HepG2 (cell line): Measurements from ENCODE around the gene TUBA4A. TPM values are rescaled to one million over a fixed set of nuclear protein-coding genes. Genes with fewer than 3 reads are reported as not detected.

Experiments used
- HOXA3 ChIP-seq: sonication (generic); formaldehyde crosslinking; IDR thresholded peaks from 2 replicates; pipeline ENCODE4 v1.5.0; 2020; ENCODE audit warnings: missing genetic modification reagents
- MXD4 ChIP-seq: IDR thresholded peaks from 2 replicates; pipeline ENCODE4 v1.6.1; 2016; ENCODE audit warnings: mild to moderate bottlenecking, missing biosample characterization, missing genetic modification reagents
- REPIN1 ChIP-seq: sonication (generic); formaldehyde crosslinking; IDR thresholded peaks from 2 replicates; pipeline ENCODE4 v1.8.0; 2022; ENCODE audit warnings: missing genetic modification reagents, low read depth, mild to moderate bottlenecking, borderline replicate concordance
- ZNF232 ChIP-seq: sonication (generic); formaldehyde crosslinking; IDR thresholded peaks from 2 replicates; pipeline ENCODE4 v1.4.0; 2020; ENCODE audit warnings: missing genetic modification reagents, borderline replicate concordance
- ZNF282 ChIP-seq: fragments of 450-650 bp; IDR thresholded peaks from 2 replicates; pipeline ENCODE4 v1.6.1; 2018; ENCODE audit not compliant: partially characterized antibody
- ZNF350 ChIP-seq: sonication (generic); formaldehyde crosslinking; IDR thresholded peaks from 2 replicates; pipeline ENCODE4 v1.4.0; 2020; ENCODE audit warnings: mild to moderate bottlenecking, low read depth, missing genetic modification reagents, borderline replicate concordance
- ZNF430 ChIP-seq: sonication (generic); formaldehyde crosslinking; IDR thresholded peaks from 2 replicates; pipeline ENCODE4 v1.9.0; 2021; ENCODE audit warnings: mild to moderate bottlenecking, missing genetic modification reagents
- ZNF496 ChIP-seq: sonication (generic); formaldehyde crosslinking; IDR thresholded peaks from 2 replicates; pipeline ENCODE4 v1.8.1; 2023; ENCODE audit warnings: mild to moderate bottlenecking, moderate library complexity, missing genetic modification reagents; ENCODE audit not compliant: insufficient replicate concordance
- ZNF546 ChIP-seq: sonication (generic); formaldehyde crosslinking; conservative IDR thresholded peaks from 2 replicates; pipeline ENCODE4 v1.8.1; 2023; ENCODE audit warnings: mild to moderate bottlenecking, missing genetic modification reagents
- ZNF563 ChIP-seq: sonication (generic); formaldehyde crosslinking; IDR thresholded peaks from 2 replicates; pipeline ENCODE4 v1.8.0; 2022; ENCODE audit warnings: mild to moderate bottlenecking, moderate library complexity, missing genetic modification reagents
- ZSCAN29 ChIP-seq: sonication (generic); formaldehyde crosslinking; conservative IDR thresholded peaks from 2 replicates; pipeline ENCODE4 v1.4.0; 2020; ENCODE audit warnings: mild to moderate bottlenecking, missing genetic modification reagents
- polyA plus RNA-seq, 8 experiments: library from polyadenylated mRNA; depleted of rRNA in 3 of 8; stranded (reverse) in 7 of 8; unstranded in 1 of 8; fragments of >200 nt; fragmentation: Illumina TruSeq in 4 of 8; extraction: Trizol in 4 of 8; gene quantifications; 2 replicates each; pipeline versions ENCODE4 v1.2.1 to v1.2.3, GENCODE V29; 2011 to 2016; ENCODE audit warnings: low read depth in 4 of 8, missing spikeins in 1 of 8, mixed read lengths in 1 of 8; ENCODE audit not compliant: insufficient read depth in 1 of 8
- total RNA-seq, 5 experiments: library from RNA; depleted of rRNA; stranded (reverse); fragments of >200 nt; fragmentation: Illumina TruSeq; extraction: Trizol; gene quantifications; 2 replicates each; pipeline ENCODE4 v1.2.3, GENCODE V29; 2016; ENCODE audit warnings: low read depth in 1 of 5
- TF ChIP-seq, protein P1 (sequence below): sonication (generic); formaldehyde crosslinking; IDR thresholded peaks from 2 replicates; pipeline ENCODE4 v1.8.1; 2022; ENCODE audit warnings: low read depth, mild to moderate bottlenecking, missing genetic modification reagents
- TF ChIP-seq, protein P2 (sequence below): sonication (generic); formaldehyde crosslinking; IDR thresholded peaks from 2 replicates; pipeline ENCODE4 v1.8.0; 2023; ENCODE audit warnings: mild to moderate bottlenecking, missing genetic modification reagents
- TF ChIP-seq, protein P3 (sequence below): sonication (generic); formaldehyde crosslinking; IDR thresholded peaks from 2 replicates; pipeline ENCODE4 v1.4.0; 2020; ENCODE audit warnings: mild to moderate bottlenecking, low read depth, missing genetic modification reagents
- TF ChIP-seq, protein P4 (sequence below): sonication (generic); formaldehyde crosslinking; IDR thresholded peaks from 2 replicates; pipeline ENCODE4 v1.4.0; 2020; ENCODE audit warnings: missing genetic modification reagents
- TF ChIP-seq, protein P5 (sequence below): IDR thresholded peaks from 2 replicates; pipeline ENCODE4 v1.6.1; 2016; ENCODE audit warnings: low read depth

TUBA4A gene
- total and polyA plus RNA-seq, 2 of the 13 experiments (the other 11 are each of a cell fraction or from before 2014, with no cell fraction given): 1.3 to 12.7 TPM

DNA sequence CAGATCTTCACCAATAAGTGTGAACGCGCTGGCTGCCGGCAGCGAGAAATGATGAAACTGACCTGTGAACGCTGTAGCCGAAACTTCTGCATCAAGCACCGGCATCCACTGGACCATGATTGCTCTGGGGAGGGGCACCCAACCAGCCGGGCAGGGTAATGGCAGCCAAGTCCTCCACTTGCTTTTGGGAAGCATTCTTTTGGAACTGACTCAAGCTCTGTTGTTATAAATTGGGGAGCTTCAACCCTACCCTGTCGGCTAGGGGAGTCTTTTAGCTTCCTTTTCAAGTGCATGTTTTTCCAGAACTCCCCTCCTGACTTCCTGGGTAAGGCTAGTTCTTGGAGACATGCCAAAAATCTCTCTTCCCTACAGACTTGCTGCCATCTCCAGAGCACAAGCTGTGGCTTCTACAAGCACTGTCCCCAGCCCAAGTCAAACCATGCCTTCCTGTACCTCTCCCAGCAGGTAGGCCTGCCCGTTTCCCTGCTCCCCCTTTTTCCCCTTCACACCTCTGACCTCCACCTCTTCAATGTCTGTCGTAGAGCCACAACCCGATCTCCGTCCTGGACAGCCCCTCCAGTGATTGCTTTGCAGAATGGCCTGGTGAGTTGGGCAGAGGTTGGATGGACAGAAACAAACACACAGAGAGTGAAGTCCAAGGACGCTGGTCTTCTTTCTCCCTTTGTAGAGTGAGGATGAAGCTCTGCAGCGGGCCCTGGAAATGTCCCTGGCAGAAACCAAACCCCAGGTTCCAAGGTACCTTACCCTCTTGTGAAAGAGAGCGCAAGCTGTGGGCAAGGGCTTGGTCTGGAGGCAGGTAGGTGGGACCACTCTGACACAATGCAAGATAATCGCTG lies 45.6 kb downstream of the TUBA4A start (continued):
- TF ChIP-seq, protein P1, sequence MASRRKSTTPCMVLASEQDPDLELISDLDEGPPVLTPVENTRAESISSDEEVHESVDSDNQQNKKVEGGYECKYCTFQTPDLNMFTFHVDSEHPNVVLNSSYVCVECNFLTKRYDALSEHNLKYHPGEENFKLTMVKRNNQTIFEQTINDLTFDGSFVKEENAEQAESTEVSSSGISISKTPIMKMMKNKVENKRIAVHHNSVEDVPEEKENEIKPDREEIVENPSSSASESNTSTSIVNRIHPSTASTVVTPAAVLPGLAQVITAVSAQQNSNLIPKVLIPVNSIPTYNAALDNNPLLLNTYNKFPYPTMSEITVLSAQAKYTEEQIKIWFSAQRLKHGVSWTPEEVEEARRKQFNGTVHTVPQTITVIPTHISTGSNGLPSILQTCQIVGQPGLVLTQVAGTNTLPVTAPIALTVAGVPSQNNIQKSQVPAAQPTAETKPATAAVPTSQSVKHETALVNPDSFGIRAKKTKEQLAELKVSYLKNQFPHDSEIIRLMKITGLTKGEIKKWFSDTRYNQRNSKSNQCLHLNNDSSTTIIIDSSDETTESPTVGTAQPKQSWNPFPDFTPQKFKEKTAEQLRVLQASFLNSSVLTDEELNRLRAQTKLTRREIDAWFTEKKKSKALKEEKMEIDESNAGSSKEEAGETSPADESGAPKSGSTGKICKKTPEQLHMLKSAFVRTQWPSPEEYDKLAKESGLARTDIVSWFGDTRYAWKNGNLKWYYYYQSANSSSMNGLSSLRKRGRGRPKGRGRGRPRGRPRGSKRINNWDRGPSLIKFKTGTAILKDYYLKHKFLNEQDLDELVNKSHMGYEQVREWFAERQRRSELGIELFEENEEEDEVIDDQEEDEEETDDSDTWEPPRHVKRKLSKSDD: no peak; the same call in 1 of the 2 replicates
- TF ChIP-seq ZNF546 (CRISPR knock-in tag): 0 out of 2 replicates have a peak, but pooled peaks have one; percentile 6
- peak; percentile 60; the same call in 1 of the 2 replicates for TF ChIP-seq ZSCAN29
- TF ChIP-seq, protein P2, sequence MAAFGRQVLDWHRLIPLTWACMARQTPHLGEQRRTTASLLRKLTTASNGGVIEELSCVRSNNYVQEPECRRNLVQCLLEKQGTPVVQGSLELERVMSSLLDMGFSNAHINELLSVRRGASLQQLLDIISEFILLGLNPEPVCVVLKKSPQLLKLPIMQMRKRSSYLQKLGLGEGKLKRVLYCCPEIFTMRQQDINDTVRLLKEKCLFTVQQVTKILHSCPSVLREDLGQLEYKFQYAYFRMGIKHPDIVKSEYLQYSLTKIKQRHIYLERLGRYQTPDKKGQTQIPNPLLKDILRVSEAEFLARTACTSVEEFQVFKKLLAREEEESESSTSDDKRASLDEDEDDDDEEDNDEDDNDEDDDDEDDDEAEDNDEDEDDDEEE (CRISPR knock-in tag): peak; percentile 42; the same call in 1 of the 2 replicates
- TF ChIP-seq ZNF282: no peak
- peak; percentile 89 for TF ChIP-seq ZNF350 (CRISPR knock-in tag)
- TF ChIP-seq, protein P3, sequence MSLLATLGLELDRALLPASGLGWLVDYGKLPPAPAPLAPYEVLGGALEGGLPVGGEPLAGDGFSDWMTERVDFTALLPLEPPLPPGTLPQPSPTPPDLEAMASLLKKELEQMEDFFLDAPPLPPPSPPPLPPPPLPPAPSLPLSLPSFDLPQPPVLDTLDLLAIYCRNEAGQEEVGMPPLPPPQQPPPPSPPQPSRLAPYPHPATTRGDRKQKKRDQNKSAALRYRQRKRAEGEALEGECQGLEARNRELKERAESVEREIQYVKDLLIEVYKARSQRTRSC (CRISPR knock-in tag): no peak
- TF ChIP-seq ZNF232 (CRISPR knock-in tag): no peak; the same call in 1 of the 2 replicates
- TF ChIP-seq MXD4 (CRISPR knock-in tag): no peak; the same call in 1 of the 2 replicates
- TF ChIP-seq ZNF496 (CRISPR knock-in tag): no peak
- TF ChIP-seq, protein P4, sequence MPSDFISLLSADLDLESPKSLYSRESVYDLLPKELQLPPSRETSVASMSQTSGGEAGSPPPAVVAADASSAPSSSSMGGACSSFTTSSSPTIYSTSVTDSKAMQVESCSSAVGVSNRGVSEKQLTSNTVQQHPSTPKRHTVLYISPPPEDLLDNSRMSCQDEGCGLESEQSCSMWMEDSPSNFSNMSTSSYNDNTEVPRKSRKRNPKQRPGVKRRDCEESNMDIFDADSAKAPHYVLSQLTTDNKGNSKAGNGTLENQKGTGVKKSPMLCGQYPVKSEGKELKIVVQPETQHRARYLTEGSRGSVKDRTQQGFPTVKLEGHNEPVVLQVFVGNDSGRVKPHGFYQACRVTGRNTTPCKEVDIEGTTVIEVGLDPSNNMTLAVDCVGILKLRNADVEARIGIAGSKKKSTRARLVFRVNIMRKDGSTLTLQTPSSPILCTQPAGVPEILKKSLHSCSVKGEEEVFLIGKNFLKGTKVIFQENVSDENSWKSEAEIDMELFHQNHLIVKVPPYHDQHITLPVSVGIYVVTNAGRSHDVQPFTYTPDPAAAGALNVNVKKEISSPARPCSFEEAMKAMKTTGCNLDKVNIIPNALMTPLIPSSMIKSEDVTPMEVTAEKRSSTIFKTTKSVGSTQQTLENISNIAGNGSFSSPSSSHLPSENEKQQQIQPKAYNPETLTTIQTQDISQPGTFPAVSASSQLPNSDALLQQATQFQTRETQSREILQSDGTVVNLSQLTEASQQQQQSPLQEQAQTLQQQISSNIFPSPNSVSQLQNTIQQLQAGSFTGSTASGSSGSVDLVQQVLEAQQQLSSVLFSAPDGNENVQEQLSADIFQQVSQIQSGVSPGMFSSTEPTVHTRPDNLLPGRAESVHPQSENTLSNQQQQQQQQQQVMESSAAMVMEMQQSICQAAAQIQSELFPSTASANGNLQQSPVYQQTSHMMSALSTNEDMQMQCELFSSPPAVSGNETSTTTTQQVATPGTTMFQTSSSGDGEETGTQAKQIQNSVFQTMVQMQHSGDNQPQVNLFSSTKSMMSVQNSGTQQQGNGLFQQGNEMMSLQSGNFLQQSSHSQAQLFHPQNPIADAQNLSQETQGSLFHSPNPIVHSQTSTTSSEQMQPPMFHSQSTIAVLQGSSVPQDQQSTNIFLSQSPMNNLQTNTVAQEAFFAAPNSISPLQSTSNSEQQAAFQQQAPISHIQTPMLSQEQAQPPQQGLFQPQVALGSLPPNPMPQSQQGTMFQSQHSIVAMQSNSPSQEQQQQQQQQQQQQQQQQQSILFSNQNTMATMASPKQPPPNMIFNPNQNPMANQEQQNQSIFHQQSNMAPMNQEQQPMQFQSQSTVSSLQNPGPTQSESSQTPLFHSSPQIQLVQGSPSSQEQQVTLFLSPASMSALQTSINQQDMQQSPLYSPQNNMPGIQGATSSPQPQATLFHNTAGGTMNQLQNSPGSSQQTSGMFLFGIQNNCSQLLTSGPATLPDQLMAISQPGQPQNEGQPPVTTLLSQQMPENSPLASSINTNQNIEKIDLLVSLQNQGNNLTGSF (CRISPR knock-in tag): no peak
- 0 out of 2 replicates have a peak, but pooled peaks have one; percentile 32 for TF ChIP-seq REPIN1 (CRISPR knock-in tag)
- TF ChIP-seq HOXA3 (CRISPR knock-in tag): peak; percentile 70; the same call in 1 of the 2 replicates
- TF ChIP-seq, protein P5, sequence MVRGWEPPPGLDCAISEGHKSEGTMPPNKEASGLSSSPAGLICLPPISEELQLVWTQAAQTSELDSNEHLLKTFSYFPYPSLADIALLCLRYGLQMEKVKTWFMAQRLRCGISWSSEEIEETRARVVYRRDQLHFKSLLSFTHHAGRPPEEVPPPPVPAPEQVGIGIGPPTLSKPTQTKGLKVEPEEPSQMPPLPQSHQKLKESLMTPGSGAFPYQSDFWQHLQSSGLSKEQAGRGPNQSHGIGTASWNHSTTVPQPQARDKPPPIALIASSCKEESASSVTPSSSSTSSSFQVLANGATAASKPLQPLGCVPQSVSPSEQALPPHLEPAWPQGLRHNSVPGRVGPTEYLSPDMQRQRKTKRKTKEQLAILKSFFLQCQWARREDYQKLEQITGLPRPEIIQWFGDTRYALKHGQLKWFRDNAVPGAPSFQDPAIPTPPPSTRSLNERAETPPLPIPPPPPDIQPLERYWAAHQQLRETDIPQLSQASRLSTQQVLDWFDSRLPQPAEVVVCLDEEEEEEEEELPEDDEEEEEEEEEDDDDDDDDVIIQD (CRISPR knock-in tag): peak; percentile 88; the same call in 1 of the 2 replicates
- TF ChIP-seq ZNF563 (CRISPR knock-in tag): no peak
- peak; percentile 63; the same call in 1 of the 2 replicates for TF ChIP-seq ZNF430 (CRISPR knock-in tag)
